Heart right ventricle (tissue), 16 donors: ENCODE measurements around the gene FRY. TPM values are rescaled to one million over a fixed set of nuclear protein-coding genes. Genes with fewer than 3 reads are reported as not detected.
A peak's percentile ranks its signal among the peaks of the same experiment; 100 is the strongest.
"Not testable (repeated sequence)": the region's sequence is repeated elsewhere in the genome, so short reads cannot be mapped to it uniquely, and the experiment has no call there.

Experiments
- ATAC-seq, 8 donors: fragments of 200-7000 bp; cut with Tn5 transposase; one replicate each; pipeline ENCODE4 v1.9.1; 2020; ENCODE audit warnings: mild to moderate bottlenecking in 8 of 8, moderate library complexity in 8 of 8, moderate number of reproducible peaks in 1 of 8
- DNase-seq, 2 donors: peaks; one replicate each; pipeline ENCODE4 v3.0.0-alpha.2; 2020
- H3K27ac ChIP-seq, 10 donors: fragments of 200-600 bp; sonication (generic) in 2 of 10; one replicate each; pipeline versions ENCODE4 v1.5.0 to v1.8.0; 2020 to 2022; ENCODE audit warnings: mild to moderate bottlenecking in 3 of 10
- H3K27me3 ChIP-seq, 7 donors: fragments of 200-600 bp; one replicate each; pipeline ENCODE4 v1.8.0; 2021 to 2022; ENCODE audit warnings: mild to moderate bottlenecking in 2 of 7
- H3K36me3 ChIP-seq, 9 donors: fragments of 200-600 bp; sonication (generic) in 1 of 9; one replicate each; pipeline versions ENCODE4 v1.5.0 to v1.8.0; 2020 to 2022; ENCODE audit warnings: mild to moderate bottlenecking in 2 of 9
- H3K4me1 ChIP-seq, 9 donors: fragments of 200-600 bp; sonication (generic) in 1 of 9; one replicate each; pipeline versions ENCODE4 v1.5.0 to v1.8.0; 2020 to 2022; ENCODE audit warnings: mild to moderate bottlenecking in 4 of 9
- H3K4me3 ChIP-seq, 10 donors: fragments of 200-600 bp; sonication (generic) in 2 of 10; one replicate each; pipeline versions ENCODE4 v1.5.0 to v1.8.0; 2020 to 2022; ENCODE audit warnings: mild to moderate bottlenecking in 7 of 10, moderate library complexity in 2 of 10
- H3K9me3 ChIP-seq, 11 donors: fragments of 200-600 bp in 10 of 11; sonication (generic) in 2 of 11; one replicate each; pipeline versions ENCODE4 v1.5.0 to v1.8.0; 2013 to 2022; ENCODE audit warnings: mild to moderate bottlenecking in 2 of 11, control low read depth in 1 of 11, moderate library complexity in 1 of 11
- CTCF ChIP-seq, 9 donors: fragments of 200-600 bp; sonication (generic) in 2 of 9; IDR thresholded peaks; one replicate each; pipeline versions ENCODE4 v1.5.0 to v1.8.0; 2021 to 2022; ENCODE audit warnings: antibody characterized with exemption in 9 of 9, mild to moderate bottlenecking in 5 of 9, moderate library complexity in 1 of 9
- WGBS, 2 donors: extraction: QIAGEN DNeasy Blood & Tissue Kit; methylation state at CpG; one replicate each; pipeline ENCODE4 v1.1.7; 2013; ENCODE audit warnings: inconsistent platforms in 1 of 2; 5-methylcytosine and 5-hydroxymethylcytosine counted together
- intact Hi-C, 10 donors: fragments of 100-400 bp; cut with DNase I; formaldehyde crosslinking; loops; one replicate each; pipeline versions ENCODE4 v1.11.1 to v1.14.2; 2022
- long read RNA-seq, 3 donors: library from polyadenylated mRNA; unstranded; transcript quantifications; one replicate each; pipeline ENCODE4 v2.0.0, GENCODE V29; 2020 to 2021
- polyA plus RNA-seq, 2 donors: library from polyadenylated mRNA; stranded (reverse); fragments of 200-250 nt; gene quantifications; one replicate each; pipeline ENCODE4 v1.2.3, GENCODE V29; 2013
- total RNA-seq, 10 donors: library from RNA; stranded (reverse); fragmentation: NEBNext Ultra II Directional in 3 of 10; extraction: Animal tissue kit (Norgen Biotek cat#: 25700) in 3 of 10; gene quantifications; one replicate each; pipeline versions ENCODE4 v1.2.1 to v1.2.4, GENCODE V29; 2021 to 2023
- donor health status: Arrhythmogenic right ventricular cardiomyopathy.
- donor health status: ischemic (EF 13 %, LVEDD 7.1; RV severe dilation, severe dysfunction).
- donor health status: healthy with polysubstance abuse.
- donor health status: DM: no; HTN: yes; CAD: no.
- donor health status: DM: no; HTN: no; CAD: no.
- donor health status: ischemic (EF 25% LVEDD 6.9; RV normal size, moderate dysfunction).
- donor health status: ischemic (EF 25% LVEDD 5.7; RV mildly dilated, moderate dysfunction).
- donor health status: healthy.
- donor health status: DM: yes; HTN: yes; CAD: no.
- donor health status: Ischemic cardiomyopathy.
- donor health status: ischemic (EF 35%, LVEDD 5.7; RV mildly dilated, moderate dysfunction).
- donor health status: nonischemic (EF 11% LVEDD 7.7; RV severe dilation, severe dysfunction).
- donor health status: DM: yes; HTN: yes; CAD: no.
- donor health status: PGD.
- donor health status: ischemic (EF 29% LVEDD 5.4; RV normal size, mild dysfunction).
- donor health status: nonischemic (EF 23%, LVEDD 6.1; RV moderate dilation, normal function).

FRY gene
- total RNA-seq (100 to 1,000 TPM; 111 to 268 (median 241) TPM), polyA plus RNA-seq (10 to 100 TPM; 24.9 to 31.3 TPM)
- long read RNA-seq, donor 1, partial matches to known transcripts = 33 of 45 reads
- long read RNA-seq, donor 1, other reads (novel, unspliced or antisense) = 12 of 45 reads
- long read RNA-seq, donor 2, partial matches to known transcripts = 45 of 74 reads
- long read RNA-seq, donor 2, other reads (novel, unspliced or antisense) = 29 of 74 reads
- long read RNA-seq, donor 3, partial matches to known transcripts = 43 of 67 reads
- long read RNA-seq, donor 3, other reads (novel, unspliced or antisense) = 22 of 67 reads

GRCh38 chr13:32031025-32031814 lies at the start of gene FRY:
Gene FRY, plus strand, starts transcription at chr13:32031774. Its CDS starts 22 bp downstream, at chr13:32031796.
- Histone ChIP-seq H3K4me1 (peaks cover 0 to 34% (median 9%) of the 10 kb centered on the region in 9 donors), H3K27me3 (no peaks in the 10 kb centered on the region), H3K36me3 (no peaks in the 10 kb centered on the region), H3K9me3 (no peaks in the 10 kb centered on the region), H3K27ac (peak within 1 kb of the TSS in 9 of 10 donors; percentile 61 to 83 (median 76)), H3K4me3 (peak within 1 kb of the TSS; percentile 47 to 76 (median 70))
- TF ChIP-seq CTCF (IDR thresholded peaks at IDR 0.05) = peak in 4 of 9 donors; percentile 20 to 37 (median 27)
- ATAC-seq (peak; percentile 81 to 89 (median 88)), DNase-seq (peak; percentile 70)
- intact Hi-C loops = loop anchor here in 2 of 10 donors (5.0 to 10.0 kb wide), 2 partner anchors 81 to 104 kb away; no protein-coding TSS in a partner anchor
- 1% methylated on average over 59 of the region's 59 CpGs for WGBS, 2 donors

GRCh38 chr13:31982124-31982523 lies 49.5 kb upstream of the FRY start:
- WGBS, 2 donors = 84 to 87% methylated on average over 2 of the region's 2 CpGs
- TF ChIP-seq CTCF (IDR thresholded peaks at IDR 0.05) = no peak
- intact Hi-C loops = no loop called here
- Histone ChIP-seq H3K27me3 (no peaks in the 10 kb centered on the region), H3K4me1 (peaks cover 0 to 40% (median 9%) of the 10 kb centered on the region in 9 donors), H3K4me3 (no peak overlapping the region), H3K27ac (peak overlapping the region in 1 of 10 donors; percentile 17), H3K36me3 (peaks cover 0 to 4% (median 0%) of the 10 kb centered on the region in 9 donors), H3K9me3 (no peaks in the 10 kb centered on the region)
- ATAC-seq (peak in 2 of 8 donors; percentile 12 to 55), DNase-seq (no peak)

GRCh38 chr13:31982540-31982939 lies 49.0 kb upstream of the FRY start:
- no peak overlapping the region for H3K4me3 ChIP-seq
- H3K27me3 ChIP-seq = no peaks in the 10 kb centered on the region
- WGBS, 2 donors = 63 to 74% methylated on average over 5 of the region's 5 CpGs
- intact Hi-C loops = no loop called here
- TF ChIP-seq CTCF (IDR thresholded peaks at IDR 0.05) = no peak
- H3K9me3 ChIP-seq = no peaks in the 10 kb centered on the region
- H3K36me3 ChIP-seq = peaks cover 0 to 4% (median 0%) of the 10 kb centered on the region in 9 donors
- DNase-seq (peak; percentile 47 to 60), ATAC-seq (peak in 7 of 8 donors; percentile 33 to 93 (median 88))
- H3K4me1 ChIP-seq = peaks cover 0 to 40% (median 12%) of the 10 kb centered on the region in 9 donors
- H3K27ac ChIP-seq = peak overlapping the region in 1 of 10 donors; percentile 17

- H3K4me1 ChIP-seq = peaks cover 0 to 44% (median 15%) of the 10 kb centered on the region in 9 donors
- H3K36me3 ChIP-seq, H3K27me3 ChIP-seq, H3K9me3 ChIP-seq, H3K27ac ChIP-seq, intact Hi-C loops, H3K4me3 ChIP-seq, ATAC-seq, DNase-seq: not testable (repeated sequence)
- WGBS, 2 donors = 98% methylated on average over 2 of the region's 2 CpGs
These were observed 47.9 kb upstream of the FRY start for GRCh38 chr13:31983696-31984095.

GRCh38 chr13:31984388-31984787 lies 47.2 kb upstream of the FRY start:
- H3K9me3 ChIP-seq, H3K27ac ChIP-seq, H3K27me3 ChIP-seq, ATAC-seq, H3K36me3 ChIP-seq, intact Hi-C loops, H3K4me3 ChIP-seq, DNase-seq: not testable (repeated sequence)
- H3K4me1 ChIP-seq = peaks cover 0 to 44% (median 15%) of the 10 kb centered on the region in 9 donors
- 98 to 99% methylated on average over 4 of the region's 4 CpGs for WGBS, 2 donors
